ENCODE data around the gene ZP1. TPM values are rescaled to one million over a fixed set of nuclear protein-coding genes. Genes with fewer than 3 reads are reported as not detected.
A peak's percentile ranks its signal among the peaks of the same experiment; 100 is the strongest.

ZP1 gene
- total RNA-seq, 1 donor from 2014 or later = 0.31 TPM

GRCh38 chr11:60923800-60924109 lies 56.4 kb downstream of the ZP1 start:
- Mint-ChIP-seq H3K27me3 (ENCODE audit: low read depth) (no peaks in the 10 kb centered on the region), H3K4me3 (peak overlapping the region; percentile 80), H3K36me3 (peaks cover 17% of the 10 kb centered on the region), H3K4me1 (peaks cover 12% of the 10 kb centered on the region), H3K9me3 (no peaks in the 10 kb centered on the region), H3K27ac (no peak overlapping the region)
- DNase-seq (ENCODE audit: low spot score in 2 of 2, unreplicated experiment in 2 of 2) = no peak
- TF ChIP-seq CTCF (IDR thresholded peaks at IDR 0.05; ENCODE audit: unreplicated experiment) = no peak

- H3K27ac Mint-ChIP-seq = peak within 1 kb of the TSS; percentile 45
- no peaks in the 10 kb centered on the region for H3K27me3 Mint-ChIP-seq (ENCODE audit: low read depth)
- peak; percentile 54 to 71 for DNase-seq (ENCODE audit: low spot score in 2 of 2, unreplicated experiment in 2 of 2)
- no peaks in the 10 kb centered on the region for H3K9me3 Mint-ChIP-seq
- TF ChIP-seq CTCF (IDR thresholded peaks at IDR 0.05; ENCODE audit: unreplicated experiment) = no peak
- H3K4me3 Mint-ChIP-seq = peak within 1 kb of the TSS; percentile 80
- peaks cover 12% of the 10 kb centered on the region for H3K4me1 Mint-ChIP-seq
- H3K36me3 Mint-ChIP-seq = peaks cover 19% of the 10 kb centered on the region
Observed at GRCh38 chr11:60924110-60924905, 57.0 kb downstream of the ZP1 start, which contains the start of gene TMEM132A. Gene TMEM132A, plus strand, starts transcription at chr11:60924460. Its CDS starts 174 bp downstream, at chr11:60924634.

Other genes starting within 250 kb of the ZP1 start
- gene MS4A8, start 167.9 kb upstream of the ZP1 start, total RNA-seq = not detected in 3 replicates
- gene MS4A18, start 142.8 kb upstream of the ZP1 start, total RNA-seq = not detected in 3 replicates
- 0.13 to 0.42 TPM (median 0.18 TPM) in 3 replicates for gene MS4A15, start 110.7 kb upstream of the ZP1 start, total RNA-seq
- gene MS4A10, start 82.2 kb upstream of the ZP1 start, total RNA-seq = not detected in 3 replicates
- 22.5 to 23.2 TPM (median 22.6 TPM) in 3 replicates for gene CCDC86, start 25.4 kb upstream of the ZP1 start, total RNA-seq
- 0.60 to 0.75 TPM (median 0.71 TPM) in 3 replicates for gene PTGDR2, start 11.6 kb upstream of the ZP1 start, total RNA-seq
- 96.3 to 100 TPM (median 97.6 TPM) in 3 replicates for gene PRPF19, start 39.0 kb downstream of the ZP1 start, total RNA-seq
- 52.5 to 56.8 TPM (median 55.2 TPM) in 3 replicates for gene TMEM109, start 46.6 kb downstream of the ZP1 start, total RNA-seq
- gene TMEM132A, start 56.9 kb downstream of the ZP1 start, total RNA-seq = 182 to 197 TPM (median 193 TPM) in 3 replicates
- gene SLC15A3, start 84.6 kb downstream of the ZP1 start, total RNA-seq = 5.0 to 7.4 TPM (median 5.2 TPM) in 3 replicates
- gene CD6, start 104.1 kb downstream of the ZP1 start, total RNA-seq = 0.27 to 0.31 TPM in 2 of 3 replicates, not detected in the other
- not detected in 3 replicates for gene CD5, start 234.9 kb downstream of the ZP1 start, total RNA-seq